GM23338 (cell line): Measurements from ENCODE around the gene EHF.

Experiments used
- TF ChIP-seq, protein P1 (sequence below): IDR thresholded peaks from 2 replicates; pipeline ENCODE4 v1.6.1; 2016; ENCODE audit warnings: antibody characterized with exemption
- TF ChIP-seq, protein P2 (sequence below), 2 experiments: fragments of 200-600 bp in 1 of 2; sonication (generic) in 1 of 2; conservative IDR thresholded peaks; 2 replicates each; pipeline versions ENCODE4 v1.5.1 to v1.6.1; 2016 to 2017; ENCODE audit warnings: antibody characterized with exemption in 2 of 2, low read depth in 2 of 2, mild to moderate bottlenecking in 2 of 2, moderate library complexity in 1 of 2

DNA sequence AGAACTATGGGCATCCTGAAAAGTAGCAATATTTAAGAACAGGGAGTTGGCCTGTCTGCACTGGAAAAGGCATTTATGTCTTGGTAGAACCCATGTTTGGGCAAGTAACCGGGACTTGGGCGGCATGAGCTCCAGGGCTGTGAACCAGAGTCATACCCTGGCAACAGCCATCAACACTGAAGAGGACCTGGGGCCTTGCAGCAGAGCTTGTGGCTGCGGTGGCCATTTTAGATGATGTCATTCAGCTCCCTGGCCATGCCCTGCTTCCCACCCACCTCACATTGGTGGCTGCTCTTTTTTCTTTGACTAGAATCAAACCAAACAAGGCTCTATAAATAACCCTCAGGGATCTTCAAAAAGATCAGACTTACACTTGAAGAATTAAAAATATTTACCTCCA, 26.6 kb downstream of the EHF start:
- TF ChIP-seq, protein P1, sequence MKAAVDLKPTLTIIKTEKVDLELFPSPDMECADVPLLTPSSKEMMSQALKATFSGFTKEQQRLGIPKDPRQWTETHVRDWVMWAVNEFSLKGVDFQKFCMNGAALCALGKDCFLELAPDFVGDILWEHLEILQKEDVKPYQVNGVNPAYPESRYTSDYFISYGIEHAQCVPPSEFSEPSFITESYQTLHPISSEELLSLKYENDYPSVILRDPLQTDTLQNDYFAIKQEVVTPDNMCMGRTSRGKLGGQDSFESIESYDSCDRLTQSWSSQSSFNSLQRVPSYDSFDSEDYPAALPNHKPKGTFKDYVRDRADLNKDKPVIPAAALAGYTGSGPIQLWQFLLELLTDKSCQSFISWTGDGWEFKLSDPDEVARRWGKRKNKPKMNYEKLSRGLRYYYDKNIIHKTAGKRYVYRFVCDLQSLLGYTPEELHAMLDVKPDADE: no peak
- TF ChIP-seq, protein P2, sequence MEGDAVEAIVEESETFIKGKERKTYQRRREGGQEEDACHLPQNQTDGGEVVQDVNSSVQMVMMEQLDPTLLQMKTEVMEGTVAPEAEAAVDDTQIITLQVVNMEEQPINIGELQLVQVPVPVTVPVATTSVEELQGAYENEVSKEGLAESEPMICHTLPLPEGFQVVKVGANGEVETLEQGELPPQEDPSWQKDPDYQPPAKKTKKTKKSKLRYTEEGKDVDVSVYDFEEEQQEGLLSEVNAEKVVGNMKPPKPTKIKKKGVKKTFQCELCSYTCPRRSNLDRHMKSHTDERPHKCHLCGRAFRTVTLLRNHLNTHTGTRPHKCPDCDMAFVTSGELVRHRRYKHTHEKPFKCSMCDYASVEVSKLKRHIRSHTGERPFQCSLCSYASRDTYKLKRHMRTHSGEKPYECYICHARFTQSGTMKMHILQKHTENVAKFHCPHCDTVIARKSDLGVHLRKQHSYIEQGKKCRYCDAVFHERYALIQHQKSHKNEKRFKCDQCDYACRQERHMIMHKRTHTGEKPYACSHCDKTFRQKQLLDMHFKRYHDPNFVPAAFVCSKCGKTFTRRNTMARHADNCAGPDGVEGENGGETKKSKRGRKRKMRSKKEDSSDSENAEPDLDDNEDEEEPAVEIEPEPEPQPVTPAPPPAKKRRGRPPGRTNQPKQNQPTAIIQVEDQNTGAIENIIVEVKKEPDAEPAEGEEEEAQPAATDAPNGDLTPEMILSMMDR (conservative IDR thresholded peaks at IDR 0.05; ENCODE audit: low read depth in 2 of 2): no peak
